Activated CD8-positive, alpha-beta memory T cell treated with anti-CD3 and anti-CD28 coated beads, Interleukin-2, amount 50 U/mL, for 48 hours (primary cell): ENCODE results near the gene MAP3K19.
"Not testable (repeated sequence)": the region's sequence is repeated elsewhere in the genome, so short reads cannot be mapped to it uniquely, and the experiment has no call there.

Source experiments
- DNase-seq: peaks from one replicate; pipeline ENCODE4 v3.0.0-alpha.2; 2020

The MAP3K19 gene, protein sequence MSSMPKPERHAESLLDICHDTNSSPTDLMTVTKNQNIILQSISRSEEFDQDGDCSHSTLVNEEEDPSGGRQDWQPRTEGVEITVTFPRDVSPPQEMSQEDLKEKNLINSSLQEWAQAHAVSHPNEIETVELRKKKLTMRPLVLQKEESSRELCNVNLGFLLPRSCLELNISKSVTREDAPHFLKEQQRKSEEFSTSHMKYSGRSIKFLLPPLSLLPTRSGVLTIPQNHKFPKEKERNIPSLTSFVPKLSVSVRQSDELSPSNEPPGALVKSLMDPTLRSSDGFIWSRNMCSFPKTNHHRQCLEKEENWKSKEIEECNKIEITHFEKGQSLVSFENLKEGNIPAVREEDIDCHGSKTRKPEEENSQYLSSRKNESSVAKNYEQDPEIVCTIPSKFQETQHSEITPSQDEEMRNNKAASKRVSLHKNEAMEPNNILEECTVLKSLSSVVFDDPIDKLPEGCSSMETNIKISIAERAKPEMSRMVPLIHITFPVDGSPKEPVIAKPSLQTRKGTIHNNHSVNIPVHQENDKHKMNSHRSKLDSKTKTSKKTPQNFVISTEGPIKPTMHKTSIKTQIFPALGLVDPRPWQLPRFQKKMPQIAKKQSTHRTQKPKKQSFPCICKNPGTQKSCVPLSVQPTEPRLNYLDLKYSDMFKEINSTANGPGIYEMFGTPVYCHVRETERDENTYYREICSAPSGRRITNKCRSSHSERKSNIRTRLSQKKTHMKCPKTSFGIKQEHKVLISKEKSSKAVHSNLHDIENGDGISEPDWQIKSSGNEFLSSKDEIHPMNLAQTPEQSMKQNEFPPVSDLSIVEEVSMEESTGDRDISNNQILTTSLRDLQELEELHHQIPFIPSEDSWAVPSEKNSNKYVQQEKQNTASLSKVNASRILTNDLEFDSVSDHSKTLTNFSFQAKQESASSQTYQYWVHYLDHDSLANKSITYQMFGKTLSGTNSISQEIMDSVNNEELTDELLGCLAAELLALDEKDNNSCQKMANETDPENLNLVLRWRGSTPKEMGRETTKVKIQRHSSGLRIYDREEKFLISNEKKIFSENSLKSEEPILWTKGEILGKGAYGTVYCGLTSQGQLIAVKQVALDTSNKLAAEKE (N-terminal part only)

DNA sequence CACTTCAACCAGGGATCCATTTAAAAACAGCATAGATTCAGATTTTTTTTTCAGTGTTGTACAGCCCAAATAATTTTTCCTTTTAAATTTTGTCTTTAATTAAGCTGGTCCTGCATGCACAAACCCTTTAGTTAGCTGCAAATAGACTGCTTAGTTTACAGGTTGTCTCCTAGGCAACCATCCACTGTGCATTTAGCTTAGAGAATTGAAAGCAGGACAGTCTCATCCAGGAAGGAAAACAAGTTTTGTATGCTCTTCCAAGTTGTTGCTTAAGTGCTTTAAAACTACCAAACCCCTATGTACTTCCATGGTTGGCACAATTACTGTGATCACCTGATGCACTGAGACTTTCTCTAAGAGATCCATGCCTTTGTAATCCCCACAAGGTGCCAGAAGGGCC lies at the start of gene MAP3K19:
MAP3K19 (minus strand) TSS at position 148 of the 400 bp plus-strand sequence. CDS start 22,800 bp downstream, outside the sequence.
- DNase-seq: no peak

DNA sequence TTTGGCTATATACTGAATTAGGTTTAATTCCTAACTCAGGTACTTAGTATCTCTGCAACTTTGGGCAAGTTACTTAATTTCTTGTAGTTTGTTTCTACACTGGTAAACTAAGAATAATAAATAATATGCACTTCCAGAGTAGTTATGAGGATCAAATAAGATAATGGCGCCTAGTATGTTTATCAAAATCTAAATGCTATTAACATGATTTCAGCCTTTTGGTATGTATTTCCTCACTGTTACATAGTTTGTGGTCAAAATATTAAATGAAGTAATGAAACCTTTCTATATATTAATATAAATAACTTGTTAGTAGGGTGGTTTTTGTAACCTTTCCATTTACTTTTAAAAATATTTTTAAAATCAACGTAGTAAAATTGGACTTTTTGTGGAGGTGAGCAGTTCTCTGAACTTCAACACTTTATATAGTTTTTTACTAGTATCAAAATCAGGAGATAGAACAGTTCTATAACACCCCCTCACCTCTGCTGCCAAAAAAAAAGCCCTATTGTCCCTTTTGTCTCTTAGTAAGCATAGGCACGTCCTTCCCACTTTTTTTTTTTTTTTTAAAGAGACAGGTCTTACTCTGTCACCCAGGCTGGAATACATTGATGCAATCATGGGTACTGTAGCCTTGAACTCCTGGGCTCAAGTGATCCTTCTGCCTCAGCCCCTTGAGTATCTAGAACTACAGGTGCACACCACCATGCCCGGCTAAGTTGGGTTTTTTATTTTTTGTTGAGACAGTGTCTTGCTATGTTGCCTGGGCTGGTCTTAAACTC lies 49.6 kb upstream of the MAP3K19 start:
- no peak for DNase-seq

DNA sequence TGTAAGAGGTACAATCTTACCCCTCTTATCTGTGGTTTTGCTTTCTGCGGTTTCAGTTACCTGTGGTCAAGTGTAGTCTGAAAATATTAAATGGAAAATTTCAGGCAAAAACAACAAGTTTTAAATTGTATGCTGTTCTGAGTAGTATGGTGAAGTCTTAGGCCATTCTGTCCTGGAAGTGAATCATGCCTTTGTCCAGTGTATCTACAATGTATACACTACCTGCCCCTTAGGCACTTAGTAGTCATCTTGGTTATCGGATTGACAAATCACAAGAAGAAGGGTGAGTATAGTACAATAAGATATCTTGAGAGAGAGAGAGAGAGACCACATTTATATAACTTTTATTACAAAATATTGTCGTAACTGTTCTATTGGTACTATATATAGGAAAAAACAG lies 48.3 kb upstream of the MAP3K19 start:
- DNase-seq: no peak

DNA sequence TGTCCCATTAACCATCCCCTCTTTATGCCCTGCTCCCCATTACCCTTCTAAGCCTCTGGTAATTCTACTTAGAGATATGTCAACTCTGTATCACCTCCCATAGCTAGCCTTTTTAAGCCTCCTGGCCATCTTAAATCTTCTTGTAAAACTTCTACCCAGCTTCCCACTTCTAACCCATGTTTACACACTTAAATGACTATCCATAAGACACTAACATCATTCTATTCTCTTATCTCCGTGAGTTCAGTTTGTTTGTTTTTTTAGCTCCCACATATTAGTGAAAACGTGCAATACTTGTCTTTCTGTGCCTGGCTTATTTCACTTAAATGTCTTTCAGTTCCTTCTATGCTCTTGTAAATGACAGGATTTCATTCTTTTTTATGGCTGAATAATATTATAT lies 47.3 kb upstream of the MAP3K19 start:
- no peak for DNase-seq

DNA sequence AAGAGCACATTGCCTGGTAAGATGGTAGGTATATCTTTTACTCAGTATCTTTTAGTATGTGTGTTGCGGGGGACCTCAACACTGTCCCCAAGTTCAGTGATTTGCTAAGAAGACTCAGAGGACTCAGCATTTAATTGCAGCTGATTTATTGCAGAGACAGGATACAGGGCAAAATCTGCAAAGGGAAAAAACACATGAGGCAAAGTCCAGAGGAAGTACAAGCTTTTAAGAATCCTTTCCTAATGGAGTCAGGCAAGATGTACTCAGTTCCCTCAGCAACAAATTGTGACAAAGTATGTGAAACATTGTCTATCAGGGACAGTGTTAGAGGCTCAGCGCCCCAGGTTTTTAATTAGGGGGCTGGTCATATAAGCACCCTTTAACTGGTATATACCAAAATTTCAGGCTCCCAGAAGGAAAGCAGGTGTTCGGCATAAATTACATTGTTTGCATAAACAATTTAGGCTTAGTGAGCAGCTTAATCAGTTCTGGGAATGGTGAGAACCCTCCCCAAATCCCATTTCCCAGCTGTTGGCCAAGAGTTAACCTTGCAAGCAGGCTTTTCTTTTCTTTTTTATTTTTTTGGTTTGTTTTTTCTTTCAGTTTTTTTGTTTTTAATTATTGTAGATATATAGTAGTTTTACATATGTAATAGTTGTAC lies 46.6 kb upstream of the MAP3K19 start:
- DNase-seq: no peak

DNA sequence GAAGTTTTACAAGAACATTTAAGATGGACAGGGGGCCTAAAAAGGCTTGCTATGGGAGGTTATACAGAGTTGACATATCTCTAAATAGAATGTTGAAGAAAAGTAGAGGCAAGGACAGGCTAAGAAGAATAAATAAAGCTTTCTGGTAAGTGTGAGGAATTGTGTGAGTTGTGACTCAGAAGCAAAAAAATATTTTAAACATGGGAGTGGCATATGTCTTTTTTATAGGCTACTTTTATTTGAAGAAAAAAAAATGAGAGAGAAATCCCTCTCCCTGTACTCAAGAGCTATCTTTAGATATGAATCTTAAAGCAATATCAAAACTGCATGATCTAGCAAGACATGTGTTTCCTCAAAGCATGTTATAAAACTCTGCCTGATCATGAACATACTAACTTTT lies 45.9 kb upstream of the MAP3K19 start:
- no peak for DNase-seq

DNA sequence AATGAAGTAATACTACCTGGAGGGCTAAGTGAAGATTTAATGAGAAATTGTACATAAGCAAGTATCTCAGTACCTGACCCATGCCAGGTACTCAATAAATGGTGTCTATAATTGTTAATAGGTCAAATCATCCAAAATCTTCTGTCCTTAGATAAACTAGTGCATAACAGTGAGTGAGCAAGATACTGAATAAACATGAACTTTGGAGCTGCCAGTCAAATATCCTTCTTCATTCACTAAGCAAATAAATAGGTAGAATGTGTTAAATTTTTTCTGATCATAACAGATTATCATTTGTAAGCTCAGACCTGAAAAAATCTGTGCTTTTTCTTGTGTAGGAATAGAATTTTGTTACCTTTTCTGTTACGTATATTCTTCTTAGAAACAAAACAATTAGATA lies 44.4 kb upstream of the MAP3K19 start:
- no peak for DNase-seq

DNA sequence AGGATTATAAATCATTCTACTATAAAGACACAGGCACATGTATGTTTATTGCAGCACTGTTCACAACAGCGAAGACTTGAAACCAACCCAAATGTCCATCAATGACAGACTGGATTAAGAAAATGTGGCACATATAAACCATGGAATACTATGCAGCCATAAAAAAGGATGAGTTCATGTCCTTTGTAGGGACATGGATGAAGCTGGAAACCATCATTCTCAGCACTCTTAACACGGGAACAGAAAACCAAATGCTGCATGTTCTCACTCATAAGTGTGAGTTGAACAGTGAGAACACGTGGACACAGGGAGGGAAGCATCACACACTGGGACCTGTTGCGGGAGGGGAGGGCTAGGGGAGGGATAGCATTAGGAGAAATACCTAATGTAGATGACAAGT lies 42.4 kb upstream of the MAP3K19 start:
- not testable (repeated sequence) for DNase-seq

DNA sequence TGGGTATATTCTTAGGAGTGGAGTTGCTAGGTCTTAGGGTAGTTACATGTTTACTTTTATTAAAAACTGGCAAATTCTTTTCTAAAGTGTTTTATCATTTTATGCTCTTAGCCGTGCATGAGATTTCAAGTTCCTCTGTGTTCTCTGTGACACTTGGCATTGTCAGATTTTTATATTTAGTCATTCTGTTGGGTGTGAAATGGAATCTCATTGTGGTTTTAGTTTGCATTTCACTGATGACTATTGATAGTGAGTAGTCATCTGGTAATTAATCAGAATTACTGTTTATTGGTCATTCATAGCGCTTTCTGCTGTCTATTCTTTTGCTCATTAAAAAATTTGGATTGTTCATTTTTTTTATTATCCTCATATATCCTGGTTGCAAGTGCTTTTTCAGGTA lies 39.0 kb upstream of the MAP3K19 start:
- no peak for DNase-seq

DNA sequence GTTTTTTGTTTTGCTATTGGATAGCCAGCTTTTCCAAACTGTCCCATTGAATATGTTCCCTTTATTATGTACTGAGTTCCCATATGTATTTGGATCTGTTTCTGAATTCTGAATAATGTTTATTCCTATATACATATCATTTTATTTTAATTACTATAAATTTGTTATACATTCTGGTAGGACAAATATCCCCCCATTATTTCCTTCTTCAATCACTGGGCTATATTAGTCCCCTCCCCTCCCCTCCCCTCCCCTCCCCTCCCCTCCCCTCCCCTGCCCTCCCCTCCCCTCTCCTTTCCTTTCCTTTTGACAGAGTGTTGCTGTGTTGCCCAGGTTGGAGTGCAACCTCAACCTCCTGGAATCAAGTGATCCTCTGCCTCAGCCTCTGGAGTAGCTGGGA lies 31.2 kb upstream of the MAP3K19 start:
- no peak for DNase-seq

DNA sequence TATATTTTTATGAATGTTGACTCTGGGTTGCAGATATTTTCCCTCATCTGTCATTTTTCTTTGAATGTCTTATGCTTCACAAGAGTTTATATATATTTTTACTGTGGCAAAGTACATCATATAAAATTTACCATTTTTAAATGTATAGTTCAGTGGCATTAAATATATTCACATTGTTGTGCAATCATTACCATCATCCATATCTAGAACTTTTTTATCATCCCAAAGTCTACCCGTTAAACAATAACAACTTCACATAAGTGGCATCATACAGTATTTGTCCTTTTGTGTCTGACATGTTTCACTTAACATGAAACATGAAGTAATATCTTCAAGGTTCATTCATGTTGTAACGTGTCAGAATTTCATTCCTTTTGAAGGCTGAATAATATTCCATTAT lies 29.3 kb upstream of the MAP3K19 start:
- DNase-seq: no peak

DNA sequence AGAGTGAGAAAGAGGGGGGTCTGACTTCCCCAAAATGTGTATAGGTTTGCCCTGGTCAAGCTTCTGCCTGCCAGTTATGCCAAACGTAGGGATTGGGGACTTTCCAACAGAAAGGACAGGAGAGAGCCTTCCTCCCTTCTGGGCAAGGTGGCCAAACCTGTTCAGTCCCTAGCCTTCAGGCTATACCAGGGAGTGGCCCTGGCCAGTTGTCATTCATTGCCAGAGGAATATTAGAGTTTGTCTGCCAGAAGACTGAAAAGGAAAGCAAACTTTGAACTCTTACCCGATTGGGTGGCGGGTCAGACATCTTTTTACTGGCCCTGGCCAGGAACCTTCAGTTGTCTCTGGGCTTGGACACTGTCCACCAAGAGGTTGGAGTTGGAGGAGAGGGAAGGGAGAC lies 27.0 kb upstream of the MAP3K19 start:
- DNase-seq: no peak

DNA sequence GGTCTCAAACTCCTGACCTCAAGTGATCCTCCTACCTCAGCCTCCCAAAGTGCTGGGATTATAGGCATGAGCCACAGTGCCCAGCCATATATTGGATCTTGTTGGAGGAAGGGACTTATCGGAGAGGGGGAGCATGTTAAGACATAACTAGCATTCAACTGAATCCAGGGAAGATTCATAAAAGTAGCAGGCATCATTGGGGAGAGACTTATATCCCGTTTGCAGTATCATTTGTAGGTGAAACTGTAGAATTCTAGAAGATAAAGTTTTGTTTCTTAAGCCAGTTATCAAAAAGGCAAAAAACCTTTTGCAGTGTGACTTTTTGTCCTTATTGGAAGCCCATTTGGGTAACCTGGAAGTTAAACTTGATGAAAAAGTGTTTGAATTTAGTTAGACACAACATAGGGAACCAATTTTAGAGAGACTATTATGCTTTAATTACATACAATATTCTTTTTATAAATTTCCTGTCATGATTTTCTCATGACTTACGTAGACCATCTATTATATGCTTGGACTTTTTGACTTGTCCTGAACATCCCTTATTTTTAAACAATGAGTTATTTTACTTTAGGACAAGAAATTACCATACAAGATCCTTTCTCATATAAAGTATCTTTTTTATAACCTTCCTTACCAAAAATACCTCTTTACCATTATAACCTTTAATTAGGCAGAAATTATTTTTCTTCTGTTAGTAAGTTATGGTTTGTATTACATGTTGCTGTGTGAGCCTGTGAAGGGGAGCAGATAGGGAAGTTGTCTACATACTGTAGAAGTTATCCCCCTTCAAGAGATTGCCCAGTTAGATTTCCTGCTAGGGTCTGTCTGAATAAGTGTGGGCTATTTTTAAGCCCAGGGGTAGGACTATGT lies 25.1 kb upstream of the MAP3K19 start:
- no peak for DNase-seq

DNA sequence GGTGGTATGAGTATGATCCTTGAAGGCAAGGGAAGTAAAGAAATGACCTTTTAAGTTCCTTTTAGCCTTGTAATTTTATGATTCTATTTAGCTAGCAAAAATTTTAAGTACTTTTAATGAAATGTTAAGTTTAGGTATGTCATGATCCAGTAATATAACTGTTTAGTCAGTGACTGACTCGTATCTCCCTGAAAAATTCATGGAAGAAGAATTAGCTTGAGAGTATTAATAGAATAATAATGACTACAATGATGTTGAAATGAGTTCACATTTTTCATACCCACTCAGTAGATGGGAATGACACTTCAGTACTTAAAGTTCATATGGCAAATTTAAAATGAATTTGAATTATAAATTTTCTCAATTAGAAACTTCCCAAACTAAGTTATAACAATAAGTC lies 19.5 kb upstream of the MAP3K19 start:
- DNase-seq: no peak

DNA sequence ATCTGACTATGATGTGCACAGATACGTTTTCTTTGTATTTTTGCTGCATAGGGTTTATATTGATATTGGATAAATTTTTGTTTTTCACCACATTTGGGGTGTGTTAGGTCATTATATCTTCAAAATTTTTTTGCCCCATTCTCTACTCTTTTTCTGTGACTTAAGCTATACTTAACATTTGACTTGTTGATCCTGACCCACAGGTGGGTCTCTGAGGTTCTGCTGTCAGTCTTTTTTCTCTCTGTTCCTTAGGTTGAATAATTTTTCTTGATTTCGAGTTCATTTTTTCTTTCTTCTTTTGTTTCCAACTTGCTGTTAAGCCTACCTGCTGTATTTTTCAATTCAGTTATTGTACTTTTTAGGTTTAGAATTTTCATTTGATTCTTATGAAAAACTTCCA lies 16.9 kb upstream of the MAP3K19 start:
- DNase-seq: no peak

DNA sequence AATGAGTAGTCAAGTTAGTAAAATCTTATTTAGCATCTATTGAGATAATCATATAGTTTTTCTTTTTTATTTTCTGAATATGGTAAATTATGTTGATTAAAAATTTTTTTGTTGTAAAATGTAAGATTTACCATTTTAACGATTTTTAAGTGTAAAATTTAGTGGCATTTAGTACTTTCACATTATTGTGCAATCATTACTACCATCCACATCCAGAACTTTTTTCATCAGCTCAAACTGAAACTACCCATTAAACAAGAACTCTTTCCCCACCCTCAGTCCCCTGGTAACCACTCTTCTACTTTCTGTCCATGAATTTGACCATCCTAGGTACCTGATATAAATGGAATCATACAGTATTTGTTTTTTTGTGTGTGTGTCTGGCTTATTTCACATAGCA lies 16.0 kb upstream of the MAP3K19 start:
- no peak for DNase-seq

DNA sequence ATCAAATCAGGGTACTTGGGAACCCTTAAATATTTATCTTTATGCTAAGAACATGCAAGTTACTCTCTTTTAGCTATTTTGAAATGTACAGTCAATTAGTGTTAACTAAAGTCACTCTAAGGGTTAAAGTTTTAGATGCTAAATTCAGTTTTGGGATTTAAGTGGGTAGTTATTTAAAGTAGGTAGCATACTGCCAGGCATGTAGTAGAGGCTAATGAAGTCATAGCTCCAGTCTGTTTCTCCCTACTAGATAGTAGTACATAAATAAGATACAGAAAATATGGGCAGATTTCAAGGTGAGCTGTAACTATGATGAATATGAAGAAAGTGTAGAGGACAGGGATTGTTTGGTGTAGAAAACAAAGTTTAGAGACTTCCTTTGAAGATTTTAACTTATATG lies 12.3 kb upstream of the MAP3K19 start:
- DNase-seq: no peak

DNA sequence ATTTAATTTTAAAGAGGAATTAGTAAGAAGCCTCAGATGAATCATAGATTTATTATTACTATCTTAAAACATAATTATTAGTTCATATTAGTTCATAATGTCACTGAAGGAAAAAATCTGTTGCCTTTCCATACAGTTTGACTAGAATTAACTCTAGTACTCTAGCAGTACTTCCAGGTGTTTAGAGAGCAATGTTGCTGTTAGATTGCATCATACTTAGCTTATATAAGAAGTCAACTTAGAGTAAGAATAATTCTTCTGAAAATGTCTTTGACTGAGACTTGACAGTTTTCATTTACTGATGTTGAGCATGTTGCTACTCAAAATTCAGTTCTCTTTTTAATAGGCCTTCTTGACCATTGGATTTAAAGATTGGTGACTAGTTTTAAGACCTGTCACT lies 9.5 kb upstream of the MAP3K19 start:
- DNase-seq: no peak

DNA sequence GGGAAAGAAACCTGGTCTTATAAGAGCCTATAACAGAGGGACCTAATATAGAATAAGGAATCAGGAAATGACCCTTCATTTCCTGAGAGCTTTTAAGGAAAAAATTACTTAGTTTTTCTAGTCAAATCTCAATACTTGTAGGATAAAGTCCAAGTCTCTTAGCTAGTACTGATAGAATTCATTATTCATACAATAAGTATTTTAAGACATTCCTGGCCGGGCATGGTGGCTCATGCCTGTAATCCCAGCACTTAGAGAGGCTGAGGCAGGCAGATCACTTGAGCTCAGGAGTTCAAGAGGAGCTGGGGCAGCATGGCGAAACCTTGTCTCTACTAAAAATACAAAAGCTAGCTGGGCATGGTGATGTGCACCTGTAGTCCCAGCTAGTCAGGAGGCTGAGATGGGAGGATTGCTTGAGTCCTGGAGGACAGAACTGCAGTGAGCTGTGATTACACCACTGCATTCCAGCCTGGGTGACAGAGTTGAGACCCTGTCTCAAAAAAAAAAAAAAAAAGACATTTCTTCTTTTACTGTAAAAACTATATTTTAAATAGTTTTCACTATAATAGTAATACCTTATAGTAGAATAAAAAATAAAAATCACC lies 8.0 kb upstream of the MAP3K19 start:
- DNase-seq: no peak

DNA sequence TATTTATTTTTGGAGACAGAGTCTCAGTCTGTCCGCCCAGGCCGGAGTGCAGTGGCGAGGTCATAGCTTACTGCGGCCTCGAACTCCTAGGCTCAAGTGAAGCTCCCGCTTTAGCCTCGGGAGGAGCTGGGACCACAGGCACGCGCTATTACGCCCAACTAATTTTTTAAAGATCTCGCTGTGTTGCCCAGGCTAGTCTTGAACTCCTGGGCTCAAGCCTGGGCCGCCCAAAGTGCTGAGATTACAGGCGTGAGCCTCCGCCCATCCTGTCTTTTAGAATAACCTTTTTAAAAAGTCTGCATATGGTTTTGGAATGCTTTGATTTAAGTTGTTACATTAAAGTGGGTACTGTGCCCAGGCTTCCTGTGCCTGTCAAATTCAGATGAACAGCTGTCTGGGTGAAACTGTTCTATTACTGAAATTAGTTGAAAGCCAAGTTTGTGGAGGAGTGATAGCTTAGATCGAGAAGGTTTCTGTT lies 5.8 kb upstream of the MAP3K19 start:
- DNase-seq: peak; percentile 61
